HG03575 (cell line): ENCODE data around the gene SAMSN1.
"Not testable (repeated sequence)": the region's sequence is repeated elsewhere in the genome, so short reads cannot be mapped to it uniquely, and the experiment has no call there.

Experiments
- ATAC-seq: cut with Tn5 transposase; IDR thresholded peaks from one replicate; pipeline ENCODE4 v1.9.1; 2021; ENCODE audit not compliant: unreplicated experiment, insufficient number of reproducible peaks, low FRiP score; ENCODE audit errors: extremely low read depth

The SAMSN1 gene

GRCh38 chr21:14567331-14568279 lies 21.5 kb upstream of the SAMSN1 start:
- no peak for ATAC-seq

GRCh38 chr21:14566894-14567293 lies 20.8 kb upstream of the SAMSN1 start:
- ATAC-seq = no peak

DNA sequence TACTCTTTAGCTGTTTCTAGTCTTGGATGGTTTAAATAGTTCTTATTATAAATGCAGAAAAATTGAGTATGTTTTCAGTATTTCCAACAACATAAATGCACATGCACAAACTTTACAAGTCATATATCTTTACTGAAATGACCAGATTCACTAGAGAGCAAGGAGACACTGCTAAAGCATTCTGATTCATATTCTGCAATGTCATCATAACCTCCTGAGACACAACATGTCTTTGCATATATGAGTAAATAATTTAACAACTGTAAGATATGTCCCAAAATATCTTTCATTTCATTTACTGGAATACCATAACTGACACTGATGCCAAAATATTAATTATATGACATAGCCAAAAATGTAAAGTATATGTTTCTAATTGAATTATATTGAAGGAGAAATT lies 16.8 kb upstream of the SAMSN1 start:
- ATAC-seq = no peak

- ATAC-seq = no peak
Observed at GRCh38 chr21:14560555-14560954, 14.4 kb upstream of the SAMSN1 start.

DNA sequence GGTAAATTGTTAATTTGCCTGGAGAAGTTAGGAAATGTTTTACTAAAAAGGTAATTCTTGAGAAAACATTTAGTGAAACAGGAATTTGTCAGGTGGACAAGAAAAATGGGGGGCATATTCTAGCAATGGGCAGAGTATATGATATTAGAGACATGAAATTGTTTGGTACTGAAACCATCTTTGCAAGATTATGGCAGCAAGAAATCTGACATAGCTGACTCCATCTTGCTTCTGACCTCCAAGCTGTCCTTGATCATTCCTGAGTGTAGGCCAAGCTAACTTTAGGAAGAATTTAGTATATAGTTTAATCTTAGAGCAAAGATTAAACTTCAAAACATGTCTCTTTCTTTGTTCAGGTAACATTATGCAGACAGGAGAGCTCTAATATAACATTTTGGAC lies 14.0 kb upstream of the SAMSN1 start:
- no peak for ATAC-seq

GRCh38 chr21:14559102-14559501 lies 13.0 kb upstream of the SAMSN1 start:
- no peak for ATAC-seq

- no peak for ATAC-seq
Observed at GRCh38 chr21:14557413-14557812, 11.3 kb upstream of the SAMSN1 start.

- ATAC-seq = no peak
Observed at GRCh38 chr21:14554948-14555347, 8.8 kb upstream of the SAMSN1 start.

GRCh38 chr21:14553422-14553821 lies 7.3 kb upstream of the SAMSN1 start:
- ATAC-seq = no peak

DNA sequence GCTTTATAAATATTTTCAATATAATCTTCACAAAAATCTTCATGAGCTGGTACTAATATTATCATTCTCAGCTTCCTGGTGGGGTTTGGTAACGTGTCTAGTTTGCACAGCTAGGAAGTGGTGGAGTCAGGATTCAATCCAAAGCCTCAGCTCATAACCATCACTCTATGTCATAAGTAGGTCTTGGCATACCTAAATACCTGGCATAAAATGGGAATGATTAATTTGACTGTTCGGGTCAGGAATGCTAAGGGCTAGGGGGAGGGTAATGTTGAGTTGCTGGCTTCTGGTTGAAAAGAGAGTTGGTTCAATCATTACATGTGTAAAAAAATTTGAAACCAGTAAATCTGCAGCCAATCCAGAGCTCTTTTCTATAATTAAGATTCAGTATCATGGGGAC lies 5.6 kb upstream of the SAMSN1 start:
- no peak for ATAC-seq

DNA sequence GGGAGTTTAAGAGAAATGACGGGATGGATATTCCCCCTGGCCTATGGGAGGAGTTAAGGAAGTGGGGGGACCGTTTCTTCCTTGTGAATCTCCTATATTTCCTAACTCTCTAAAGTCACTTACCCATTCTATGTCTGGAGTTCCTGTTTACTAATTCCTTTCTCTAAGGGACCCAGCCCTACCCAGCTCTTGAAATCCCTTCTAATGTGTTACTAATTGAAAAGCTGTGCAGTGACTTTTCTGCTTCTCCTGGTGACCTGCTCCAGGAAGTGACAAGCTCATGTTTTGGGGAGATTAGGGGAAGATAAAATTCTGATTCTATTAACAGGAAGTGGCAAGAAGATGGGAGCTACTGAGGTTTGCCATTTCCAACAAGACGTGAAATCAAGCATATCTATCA lies 4.0 kb upstream of the SAMSN1 start:
- no peak for ATAC-seq

DNA sequence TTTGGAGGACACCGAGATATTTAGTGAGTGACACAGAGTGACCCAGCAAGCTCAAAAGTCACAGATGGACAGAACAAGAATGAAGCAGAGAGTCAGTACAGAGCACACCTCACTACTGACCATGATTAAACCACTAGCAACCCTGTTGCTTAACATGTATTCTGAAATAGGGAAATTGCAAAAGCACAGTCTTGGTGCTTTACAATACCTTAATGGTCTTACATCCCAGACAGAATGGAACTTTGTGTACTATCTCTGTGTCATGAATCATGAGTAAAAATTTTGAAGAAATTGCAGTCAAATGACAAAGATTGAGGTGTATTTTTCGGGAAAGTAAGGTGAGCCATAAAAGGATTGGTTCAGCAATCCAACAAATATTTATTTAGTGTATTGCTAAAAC lies 2.7 kb upstream of the SAMSN1 start:
- ATAC-seq = no peak

DNA sequence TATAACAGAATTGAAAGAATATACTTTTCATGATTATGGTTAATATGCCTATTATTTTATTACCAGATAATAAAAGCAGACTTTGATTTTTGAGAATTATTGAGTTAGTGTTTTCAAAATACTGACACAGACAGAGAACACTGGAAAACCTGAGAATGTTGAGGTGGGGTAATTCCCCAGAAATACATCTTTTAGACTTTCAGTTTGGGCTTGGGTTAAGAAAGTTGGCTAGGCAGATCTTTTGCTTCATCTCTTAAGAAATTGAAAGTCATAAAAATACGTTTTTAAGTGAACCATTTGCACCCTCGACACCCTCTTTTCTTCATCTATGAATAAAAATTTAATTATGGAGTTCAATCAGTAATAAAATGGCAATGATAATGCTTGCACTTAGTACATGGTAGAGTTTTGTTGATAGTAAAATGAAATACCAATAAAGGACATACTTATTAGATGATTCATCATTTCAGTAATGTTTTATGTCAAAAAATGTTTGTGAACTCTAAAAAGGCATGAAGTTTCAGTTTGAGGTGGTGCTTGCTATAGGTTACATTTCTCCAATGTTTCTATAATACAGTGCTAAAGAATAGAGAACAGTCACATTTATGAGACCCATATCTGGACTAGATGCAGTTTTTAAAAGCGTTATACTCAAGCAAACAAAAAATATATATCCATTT lies 1.9 kb upstream of the SAMSN1 start:
- ATAC-seq = no peak

DNA sequence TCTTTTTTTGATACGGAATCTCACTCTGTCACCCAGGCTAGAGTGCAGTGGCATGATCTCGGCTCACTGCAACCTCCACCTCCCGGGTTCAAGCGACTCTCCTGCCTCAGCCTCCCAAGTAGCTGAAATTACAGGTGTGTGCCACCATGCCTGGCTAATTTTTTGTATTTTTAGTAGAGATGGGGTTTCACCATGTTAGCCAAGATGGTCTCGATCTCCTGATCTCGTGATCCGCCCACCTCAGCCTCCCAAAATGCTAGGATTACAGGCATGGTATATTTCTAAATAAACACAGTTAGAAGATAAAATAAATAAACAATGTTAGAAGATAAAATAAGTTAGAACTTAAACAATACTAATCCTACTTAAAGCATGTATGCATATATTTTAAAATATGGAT lies 604 bp upstream of the SAMSN1 start:
- ATAC-seq = not testable (repeated sequence)

DNA sequence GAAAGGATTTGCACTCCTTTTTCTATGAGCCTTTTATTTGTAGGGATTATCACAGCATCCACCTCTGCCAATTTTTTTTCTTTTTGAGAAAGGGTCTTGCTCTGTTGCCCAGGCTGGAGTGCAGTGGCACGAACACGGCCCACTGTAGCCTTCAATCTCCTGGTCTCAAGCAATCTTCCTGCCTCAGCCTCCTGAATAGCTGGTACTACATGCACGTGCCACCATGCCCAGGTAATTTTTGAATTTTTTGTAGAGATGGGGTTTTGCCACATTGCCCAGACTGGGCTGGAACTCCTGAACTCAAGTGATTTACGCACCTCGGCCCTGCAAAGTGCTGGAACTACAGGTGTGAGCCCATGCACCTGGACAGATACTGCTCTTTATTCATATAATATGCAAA lies 2.1 kb downstream of the SAMSN1 start:
- ATAC-seq = no peak

DNA sequence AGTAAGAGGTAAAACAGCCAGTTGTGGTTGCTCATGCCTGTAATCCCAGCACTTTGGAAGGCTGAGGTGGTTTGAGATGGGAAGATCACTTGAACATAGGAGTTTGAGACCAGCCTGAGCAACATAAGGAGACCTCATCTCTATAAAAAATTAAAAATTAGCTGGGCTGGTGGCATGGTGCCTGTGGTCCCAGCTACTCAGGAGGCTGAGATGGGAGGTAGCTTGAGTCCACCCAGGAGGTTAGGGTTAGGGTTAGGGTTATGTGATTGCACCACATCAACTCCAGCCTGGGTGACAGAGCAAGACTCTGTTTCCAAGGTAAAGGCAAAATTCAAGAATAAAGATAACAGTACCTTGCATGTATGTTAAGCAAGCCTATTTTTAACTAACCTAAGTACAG lies 3.5 kb downstream of the SAMSN1 start:
- ATAC-seq = no peak

- no peak for ATAC-seq
Observed at GRCh38 chr21:14541841-14542490, 4.1 kb downstream of the SAMSN1 start.

DNA sequence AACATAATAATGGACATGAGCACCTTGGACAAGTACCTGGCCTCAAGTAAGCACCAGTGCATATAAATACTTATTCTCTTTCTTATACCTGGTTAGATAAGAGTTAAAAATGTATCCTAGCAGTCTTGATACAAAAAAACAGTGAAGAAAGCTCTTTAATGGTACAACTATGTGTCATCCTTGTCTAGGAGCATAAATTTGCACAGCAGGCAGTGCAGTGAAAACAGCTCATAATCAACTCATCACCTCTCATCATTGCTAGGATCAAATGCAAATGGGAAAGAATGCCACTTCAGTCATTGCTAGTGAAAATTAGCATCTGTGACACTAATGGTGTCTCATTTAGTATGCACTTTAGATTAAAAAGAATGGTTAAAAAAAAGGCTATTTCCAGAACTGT lies 7.6 kb downstream of the SAMSN1 start:
- no peak for ATAC-seq

GRCh38 chr21:14536929-14537328 lies 9.2 kb downstream of the SAMSN1 start:
- ATAC-seq = no peak

- no peak for ATAC-seq
Observed at GRCh38 chr21:14535702-14536101, 10.4 kb downstream of the SAMSN1 start.
